GM18505 (cell line): ENCODE measurements around the gene USP46.

Source experiments
- ATAC-seq: cut with Tn5 transposase; IDR thresholded peaks from one replicate; pipeline ENCODE4 v1.9.1; 2021; ENCODE audit not compliant: unreplicated experiment
- POLR2A ChIP-seq: IDR thresholded peaks from 4 replicates; pipeline ENCODE4 v1.6.1; 2011; ENCODE audit warnings: borderline replicate concordance; ENCODE audit not compliant: insufficient read depth, insufficient read length; ENCODE audit errors: extremely low read depth

Gene USP46

GRCh38 chr4:52646096-52646495 is 13.0 kb downstream of the USP46 start:
- TF ChIP-seq POLR2A = no peak
- no peak for ATAC-seq

- no peak for TF ChIP-seq POLR2A
- ATAC-seq = no peak
Observed at GRCh38 chr4:52645300-52645699, 13.8 kb downstream of the USP46 start.

GRCh38 chr4:52643785-52644244 is 15.3 kb downstream of the USP46 start:
- ATAC-seq = peak; percentile 27
- TF ChIP-seq POLR2A = no peak

- no peak for ATAC-seq
- no peak for TF ChIP-seq POLR2A
Observed at GRCh38 chr4:52643190-52643589, 15.9 kb downstream of the USP46 start.

GRCh38 chr4:52641854-52642563 is 17.1 kb downstream of the USP46 start:
- peak; percentile 74 for ATAC-seq

GRCh38 chr4:52640808-52641565 is 18.1 kb downstream of the USP46 start:
- ATAC-seq = no peak
- no peak for TF ChIP-seq POLR2A

More at GRCh38 chr4:52641854-52642563, 17.1 kb downstream of the USP46 start:
- no peak for TF ChIP-seq POLR2A

- peak; percentile 67 for ATAC-seq
- TF ChIP-seq POLR2A = no peak
Observed at GRCh38 chr4:52638717-52639116, 20.4 kb downstream of the USP46 start.

GRCh38 chr4:52637116-52637515 is 22.0 kb downstream of the USP46 start:
- no peak for ATAC-seq
- TF ChIP-seq POLR2A = no peak

GRCh38 chr4:52635560-52635959 is 23.5 kb downstream of the USP46 start:
- no peak for ATAC-seq
- TF ChIP-seq POLR2A = no peak

- ATAC-seq = no peak
- no peak for TF ChIP-seq POLR2A
Observed at GRCh38 chr4:52635130-52635529, 24.0 kb downstream of the USP46 start.

- ATAC-seq = no peak
- no peak for TF ChIP-seq POLR2A
Observed at GRCh38 chr4:52633846-52634245, 25.3 kb downstream of the USP46 start.

- no peak for TF ChIP-seq POLR2A
- no peak for ATAC-seq
Observed at GRCh38 chr4:52628974-52629373, 30.1 kb downstream of the USP46 start.

GRCh38 chr4:52628543-52628942 is 30.6 kb downstream of the USP46 start:
- no peak for TF ChIP-seq POLR2A
- ATAC-seq = no peak

GRCh38 chr4:52627876-52628275 is 31.2 kb downstream of the USP46 start:
- no peak for ATAC-seq
- no peak for TF ChIP-seq POLR2A
